HG03432 (cell line): ENCODE results near the gene MMS19.
"Not testable (repeated sequence)": the region's sequence is repeated elsewhere in the genome, so short reads cannot be mapped to it uniquely, and the experiment has no call there.

ENCODE experiments used
- ATAC-seq: cut with Tn5 transposase; IDR thresholded peaks from one replicate; pipeline ENCODE4 v1.9.1; 2021; ENCODE audit warnings: mild to moderate bottlenecking, moderate library complexity; ENCODE audit not compliant: unreplicated experiment

MMS19 gene

GRCh38 chr10:97427571-97428179 is 70.5 kb downstream of the MMS19 start:
- ATAC-seq = no peak

- no peak for ATAC-seq
These were observed 71.2 kb downstream of the MMS19 start for GRCh38 chr10:97426776-97427570.

- peak; percentile 81 for ATAC-seq
These were observed 72.1 kb downstream of the MMS19 start, which contains the start of gene PGAM1 for GRCh38 chr10:97425964-97426775. Gene PGAM1 (plus strand): TSS chr10:97426191. CDS start chr10:97426308, 117 bp downstream.

GRCh38 chr10:97423757-97424098 is 74.5 kb downstream of the MMS19 start:
- ATAC-seq = not testable (repeated sequence)

- ATAC-seq = no peak
These were observed 81.7 kb downstream of the MMS19 start for GRCh38 chr10:97416565-97416964.

- ATAC-seq = no peak
These were observed 85.3 kb downstream of the MMS19 start for GRCh38 chr10:97412891-97413304.

- ATAC-seq = no peak
These were observed 86.8 kb downstream of the MMS19 start for GRCh38 chr10:97411406-97411805.

- ATAC-seq = no peak
These were observed 89.7 kb downstream of the MMS19 start for GRCh38 chr10:97408496-97408992.
